Nephron progenitor cell (in vitro differentiated cells): ENCODE measurements around the gene DHRS12.

Experiments
- DNase-seq: peaks from one replicate; pipeline ENCODE4 v3.0.0; 2021
- H3K27ac Mint-ChIP-seq: 2 replicates; pipeline ENCODE4 v1.8.0; 2021; ENCODE audit warnings: mild to moderate bottlenecking, moderate library complexity, mixed read lengths
- H3K27me3 Mint-ChIP-seq: 2 replicates; pipeline ENCODE4 v1.8.0; 2021; ENCODE audit warnings: mild to moderate bottlenecking, low read depth, mixed read lengths; ENCODE audit not compliant: poor library complexity
- H3K36me3 Mint-ChIP-seq: 2 replicates; pipeline ENCODE4 v1.8.0; 2021; ENCODE audit warnings: low read depth, mixed read lengths
- H3K4me1 Mint-ChIP-seq: 2 replicates; pipeline ENCODE4 v1.8.0; 2021; ENCODE audit warnings: mixed read lengths
- H3K4me3 Mint-ChIP-seq: 2 replicates; pipeline ENCODE4 v1.8.0; 2021; ENCODE audit warnings: mild to moderate bottlenecking, moderate library complexity, mixed read lengths
- H3K9me3 Mint-ChIP-seq: 2 replicates; pipeline ENCODE4 v1.8.0; 2021; ENCODE audit warnings: mild to moderate bottlenecking, moderate library complexity, mixed read lengths
- TF ChIP-seq, protein P1 (sequence below): fragments of 200-600 bp; sonication (generic); IDR thresholded peaks from 2 replicates; pipeline ENCODE4 v1.5.0; 2021; ENCODE audit warnings: antibody characterized with exemption

DHRS12 gene

DNA sequence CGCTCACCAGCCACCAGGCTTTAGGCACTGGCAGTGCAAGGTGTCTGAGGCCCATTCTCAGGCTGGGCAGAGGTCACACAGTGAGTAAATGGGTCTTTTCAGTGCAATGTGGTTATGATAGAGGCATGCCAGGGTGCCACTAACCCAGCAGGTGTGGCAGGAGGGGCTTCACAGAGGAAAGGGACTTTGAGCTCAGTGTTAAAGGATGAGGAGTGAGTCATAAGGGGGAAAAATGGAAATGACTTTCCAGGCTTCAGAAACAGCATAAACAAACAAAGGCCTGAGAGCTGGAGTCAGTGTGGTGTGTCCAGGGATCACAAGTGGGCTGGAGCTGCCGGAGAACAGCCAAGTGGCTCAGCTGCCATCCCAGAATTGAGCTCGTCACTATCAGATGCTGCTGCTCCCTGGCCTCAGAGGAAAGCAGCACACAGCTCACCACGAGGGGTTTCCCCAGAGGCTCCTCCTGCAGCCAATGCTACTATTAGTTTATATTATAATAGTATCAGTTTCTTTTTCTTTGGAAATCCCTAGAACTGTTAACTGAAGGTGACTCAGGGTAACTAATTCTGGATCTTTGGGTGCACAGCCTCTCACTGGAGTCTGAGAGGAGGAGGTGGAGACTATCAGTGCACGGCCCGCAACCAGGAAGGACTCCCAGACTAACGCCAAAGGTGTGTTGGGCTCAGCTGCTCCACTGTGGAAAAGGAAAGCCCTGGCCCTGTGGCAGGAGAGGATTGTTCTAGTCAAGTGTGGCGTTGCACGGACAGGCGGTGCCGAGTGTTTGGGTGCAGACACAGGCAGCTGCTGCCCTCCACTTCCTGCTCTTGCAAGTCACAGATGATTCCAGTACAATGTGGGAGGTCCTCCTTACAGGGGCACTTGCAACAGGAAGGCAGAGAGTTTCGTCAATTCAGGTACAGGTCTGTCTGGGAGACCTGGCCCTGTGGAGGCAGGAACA lies 39.5 kb downstream of the DHRS12 start:
- Mint-ChIP-seq H3K27ac (peak overlapping the region; percentile 45), H3K36me3 (peaks cover 17% of the 10 kb centered on the region), H3K4me1 (peaks cover 36% of the 10 kb centered on the region), H3K4me3 (no peak overlapping the region), H3K27me3 (no peaks in the 10 kb centered on the region), H3K9me3 (no peaks in the 10 kb centered on the region)
- no peak for DNase-seq
- TF ChIP-seq, protein P1, sequence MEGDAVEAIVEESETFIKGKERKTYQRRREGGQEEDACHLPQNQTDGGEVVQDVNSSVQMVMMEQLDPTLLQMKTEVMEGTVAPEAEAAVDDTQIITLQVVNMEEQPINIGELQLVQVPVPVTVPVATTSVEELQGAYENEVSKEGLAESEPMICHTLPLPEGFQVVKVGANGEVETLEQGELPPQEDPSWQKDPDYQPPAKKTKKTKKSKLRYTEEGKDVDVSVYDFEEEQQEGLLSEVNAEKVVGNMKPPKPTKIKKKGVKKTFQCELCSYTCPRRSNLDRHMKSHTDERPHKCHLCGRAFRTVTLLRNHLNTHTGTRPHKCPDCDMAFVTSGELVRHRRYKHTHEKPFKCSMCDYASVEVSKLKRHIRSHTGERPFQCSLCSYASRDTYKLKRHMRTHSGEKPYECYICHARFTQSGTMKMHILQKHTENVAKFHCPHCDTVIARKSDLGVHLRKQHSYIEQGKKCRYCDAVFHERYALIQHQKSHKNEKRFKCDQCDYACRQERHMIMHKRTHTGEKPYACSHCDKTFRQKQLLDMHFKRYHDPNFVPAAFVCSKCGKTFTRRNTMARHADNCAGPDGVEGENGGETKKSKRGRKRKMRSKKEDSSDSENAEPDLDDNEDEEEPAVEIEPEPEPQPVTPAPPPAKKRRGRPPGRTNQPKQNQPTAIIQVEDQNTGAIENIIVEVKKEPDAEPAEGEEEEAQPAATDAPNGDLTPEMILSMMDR, result no peak

DNA sequence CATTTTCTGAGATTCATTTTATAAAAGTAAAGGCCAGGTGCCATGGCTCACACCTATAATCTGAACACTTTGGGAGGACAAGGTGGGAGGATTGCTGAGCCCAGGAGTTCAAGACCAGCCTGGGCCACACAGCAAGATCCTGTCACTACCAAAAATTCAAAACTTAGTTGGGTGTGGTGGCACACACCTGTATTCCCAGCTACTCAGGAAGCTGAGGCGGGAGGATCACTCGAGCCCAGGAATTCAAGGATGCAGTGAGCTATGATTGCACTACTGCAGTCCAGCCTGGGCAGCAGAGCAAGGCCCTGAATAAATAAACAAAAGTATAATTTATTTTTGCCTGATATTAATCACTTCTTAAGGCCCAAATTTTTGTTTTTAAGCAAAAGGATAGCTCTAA lies 40.5 kb downstream of the DHRS12 start:
- Mint-ChIP-seq H3K27me3 (no peaks in the 10 kb centered on the region), H3K36me3 (peaks cover 17% of the 10 kb centered on the region), H3K9me3 (no peaks in the 10 kb centered on the region), H3K4me1 (peaks cover 31% of the 10 kb centered on the region), H3K4me3 (no peak overlapping the region), H3K27ac (no peak overlapping the region)
- DNase-seq, result no peak
- TF ChIP-seq, protein P1, result no peak

DNA sequence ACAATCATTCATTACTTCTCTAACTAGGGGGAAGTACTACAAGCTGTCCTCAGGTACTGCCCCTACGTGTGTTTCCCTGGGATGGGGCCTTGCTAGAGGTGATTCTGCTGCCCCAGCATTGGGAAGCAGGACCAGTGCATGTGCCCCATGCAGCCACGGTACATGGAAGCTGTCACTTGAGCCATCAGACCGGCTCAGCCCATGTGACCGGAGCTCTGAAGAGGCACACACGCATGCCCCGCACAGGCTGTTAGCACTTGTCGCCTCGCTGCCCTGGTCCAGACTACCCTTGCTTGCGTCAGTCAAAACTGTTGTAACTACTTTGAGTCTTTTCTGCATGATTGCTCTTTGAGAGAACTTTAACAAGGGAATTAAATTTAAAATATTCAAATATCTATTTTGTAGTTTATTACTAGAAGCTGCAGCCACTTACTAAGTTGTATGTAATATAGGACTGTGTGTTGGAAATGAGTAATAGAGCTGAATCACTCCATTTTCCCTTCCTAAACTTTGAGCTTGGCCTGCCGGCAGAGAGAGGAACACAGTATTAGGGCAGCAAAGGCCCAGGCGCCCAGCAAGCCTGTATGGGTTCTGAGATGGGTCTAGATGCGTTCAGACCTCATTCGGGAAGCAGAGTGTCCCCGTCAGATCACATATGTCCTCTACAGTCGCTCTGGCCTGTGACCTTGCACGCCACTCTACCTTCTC lies 42.2 kb downstream of the DHRS12 start:
- no peak for DNase-seq
- H3K36me3 Mint-ChIP-seq, result peaks cover 22% of the 10 kb centered on the region
- H3K27ac Mint-ChIP-seq, result peak overlapping the region; percentile 70
- TF ChIP-seq, protein P1, result no peak
- peaks cover 27% of the 10 kb centered on the region for H3K4me1 Mint-ChIP-seq
- no peaks in the 10 kb centered on the region for H3K27me3 Mint-ChIP-seq
- H3K9me3 Mint-ChIP-seq, result no peaks in the 10 kb centered on the region
- H3K4me3 Mint-ChIP-seq, result no peak overlapping the region

DNA sequence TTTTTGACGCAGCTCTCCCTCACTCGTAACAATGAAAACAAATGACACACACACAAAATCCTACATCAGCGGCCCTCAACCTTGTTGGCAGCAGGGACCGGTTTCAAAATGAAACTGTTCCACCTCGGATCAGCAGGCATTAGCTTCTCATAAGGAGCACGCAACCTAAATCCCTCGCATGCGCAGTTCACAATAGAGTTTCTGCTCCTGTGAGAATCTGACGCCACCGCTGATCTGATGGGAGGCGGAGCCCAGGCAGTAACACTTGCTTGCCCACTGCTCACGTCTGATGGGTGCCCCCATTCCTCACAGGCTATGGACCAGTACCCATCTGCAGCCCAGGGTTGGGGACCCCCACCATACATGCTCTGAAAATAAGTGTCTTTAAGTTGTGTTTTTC lies 43.4 kb downstream of the DHRS12 start:
- DNase-seq, result no peak
- TF ChIP-seq, protein P1, result no peak
- H3K4me3 Mint-ChIP-seq, result no peak overlapping the region
- H3K9me3 Mint-ChIP-seq, result no peaks in the 10 kb centered on the region
- peaks cover 22% of the 10 kb centered on the region for H3K36me3 Mint-ChIP-seq
- H3K27ac Mint-ChIP-seq, result peak overlapping the region; percentile 8
- H3K27me3 Mint-ChIP-seq, result no peaks in the 10 kb centered on the region
- H3K4me1 Mint-ChIP-seq, result peaks cover 27% of the 10 kb centered on the region

DNA sequence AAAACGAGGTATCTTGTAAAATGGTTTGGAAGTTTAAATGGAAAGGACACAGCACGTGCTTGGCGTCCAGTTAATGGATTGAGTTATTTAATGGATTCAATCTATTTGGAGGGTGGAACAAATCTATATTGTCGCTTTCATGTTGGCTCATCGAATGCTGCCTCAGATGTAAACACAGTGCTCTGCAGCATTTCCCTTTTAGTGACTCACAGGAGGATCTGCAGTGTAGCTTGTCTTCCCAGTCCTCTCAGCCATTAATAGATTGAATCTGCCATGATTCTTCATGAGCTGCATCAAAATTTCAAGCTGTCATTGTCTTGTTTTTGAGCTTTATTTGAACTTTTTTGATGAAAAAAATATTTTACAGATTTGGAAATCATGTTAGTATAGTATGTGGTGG lies 44.7 kb downstream of the DHRS12 start:
- TF ChIP-seq, protein P1, result no peak
- H3K36me3 Mint-ChIP-seq, result peaks cover 25% of the 10 kb centered on the region
- H3K4me1 Mint-ChIP-seq, result peaks cover 21% of the 10 kb centered on the region
- no peak for DNase-seq
- peaks cover under 1% of the 10 kb centered on the region for H3K27me3 Mint-ChIP-seq
- H3K4me3 Mint-ChIP-seq, result no peak overlapping the region
- H3K9me3 Mint-ChIP-seq, result no peaks in the 10 kb centered on the region
- H3K27ac Mint-ChIP-seq, result no peak overlapping the region
